ENCODE measurements around the gene SZRD1.

DNA sequence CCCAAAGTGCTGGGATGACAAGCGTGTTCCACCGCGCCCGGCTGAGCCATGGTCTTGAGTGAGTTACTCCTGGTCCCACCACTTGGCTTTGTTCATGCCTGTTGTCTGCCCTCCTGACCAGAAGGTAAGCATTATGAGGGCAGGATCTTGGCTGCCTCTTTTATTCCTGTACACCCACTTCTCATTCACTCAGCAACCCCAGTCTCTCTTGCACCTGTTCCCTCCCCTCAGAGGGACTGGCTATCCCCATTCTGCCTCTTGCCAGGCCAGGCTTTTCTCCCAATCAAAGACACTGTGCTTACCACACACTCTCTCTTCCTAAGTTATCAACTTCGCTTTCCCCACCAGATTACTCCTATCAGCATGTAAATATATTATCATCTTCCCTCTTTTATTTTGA lies 43.8 kb downstream of the SZRD1 start:
- TF ChIP-seq RAD21 (IDR thresholded peaks at IDR 0.05) (no peak), JUND (IDR thresholded peaks at IDR 0.05) (no peak), TAF1 (conservative IDR thresholded peaks at IDR 0.05) (no peak), EGR1 (IDR thresholded peaks at IDR 0.05; ENCODE audit: low read depth in 2 of 2) (no peak), YY1 (IDR thresholded peaks at IDR 0.05) (no peak), NR2F2 (IDR thresholded peaks at IDR 0.05) (no peak), GABPA (IDR thresholded peaks at IDR 0.05 in 1 of 2, conservative IDR thresholded peaks at IDR 0.05 in 1 of 2) (no peak), SP1 (IDR thresholded peaks at IDR 0.05) (no peak), FOXA1 (IDR thresholded peaks at IDR 0.05) (no peak)
- TF ChIP-seq, protein P1, sequence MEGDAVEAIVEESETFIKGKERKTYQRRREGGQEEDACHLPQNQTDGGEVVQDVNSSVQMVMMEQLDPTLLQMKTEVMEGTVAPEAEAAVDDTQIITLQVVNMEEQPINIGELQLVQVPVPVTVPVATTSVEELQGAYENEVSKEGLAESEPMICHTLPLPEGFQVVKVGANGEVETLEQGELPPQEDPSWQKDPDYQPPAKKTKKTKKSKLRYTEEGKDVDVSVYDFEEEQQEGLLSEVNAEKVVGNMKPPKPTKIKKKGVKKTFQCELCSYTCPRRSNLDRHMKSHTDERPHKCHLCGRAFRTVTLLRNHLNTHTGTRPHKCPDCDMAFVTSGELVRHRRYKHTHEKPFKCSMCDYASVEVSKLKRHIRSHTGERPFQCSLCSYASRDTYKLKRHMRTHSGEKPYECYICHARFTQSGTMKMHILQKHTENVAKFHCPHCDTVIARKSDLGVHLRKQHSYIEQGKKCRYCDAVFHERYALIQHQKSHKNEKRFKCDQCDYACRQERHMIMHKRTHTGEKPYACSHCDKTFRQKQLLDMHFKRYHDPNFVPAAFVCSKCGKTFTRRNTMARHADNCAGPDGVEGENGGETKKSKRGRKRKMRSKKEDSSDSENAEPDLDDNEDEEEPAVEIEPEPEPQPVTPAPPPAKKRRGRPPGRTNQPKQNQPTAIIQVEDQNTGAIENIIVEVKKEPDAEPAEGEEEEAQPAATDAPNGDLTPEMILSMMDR (IDR thresholded peaks at IDR 0.05; ENCODE audit: low read depth, low read length, missing input control): no peak
- TF ChIP-seq, protein P2, sequence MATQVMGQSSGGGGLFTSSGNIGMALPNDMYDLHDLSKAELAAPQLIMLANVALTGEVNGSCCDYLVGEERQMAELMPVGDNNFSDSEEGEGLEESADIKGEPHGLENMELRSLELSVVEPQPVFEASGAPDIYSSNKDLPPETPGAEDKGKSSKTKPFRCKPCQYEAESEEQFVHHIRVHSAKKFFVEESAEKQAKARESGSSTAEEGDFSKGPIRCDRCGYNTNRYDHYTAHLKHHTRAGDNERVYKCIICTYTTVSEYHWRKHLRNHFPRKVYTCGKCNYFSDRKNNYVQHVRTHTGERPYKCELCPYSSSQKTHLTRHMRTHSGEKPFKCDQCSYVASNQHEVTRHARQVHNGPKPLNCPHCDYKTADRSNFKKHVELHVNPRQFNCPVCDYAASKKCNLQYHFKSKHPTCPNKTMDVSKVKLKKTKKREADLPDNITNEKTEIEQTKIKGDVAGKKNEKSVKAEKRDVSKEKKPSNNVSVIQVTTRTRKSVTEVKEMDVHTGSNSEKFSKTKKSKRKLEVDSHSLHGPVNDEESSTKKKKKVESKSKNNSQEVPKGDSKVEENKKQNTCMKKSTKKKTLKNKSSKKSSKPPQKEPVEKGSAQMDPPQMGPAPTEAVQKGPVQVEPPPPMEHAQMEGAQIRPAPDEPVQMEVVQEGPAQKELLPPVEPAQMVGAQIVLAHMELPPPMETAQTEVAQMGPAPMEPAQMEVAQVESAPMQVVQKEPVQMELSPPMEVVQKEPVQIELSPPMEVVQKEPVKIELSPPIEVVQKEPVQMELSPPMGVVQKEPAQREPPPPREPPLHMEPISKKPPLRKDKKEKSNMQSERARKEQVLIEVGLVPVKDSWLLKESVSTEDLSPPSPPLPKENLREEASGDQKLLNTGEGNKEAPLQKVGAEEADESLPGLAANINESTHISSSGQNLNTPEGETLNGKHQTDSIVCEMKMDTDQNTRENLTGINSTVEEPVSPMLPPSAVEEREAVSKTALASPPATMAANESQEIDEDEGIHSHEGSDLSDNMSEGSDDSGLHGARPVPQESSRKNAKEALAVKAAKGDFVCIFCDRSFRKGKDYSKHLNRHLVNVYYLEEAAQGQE (IDR thresholded peaks at IDR 0.05): no peak
- TF ChIP-seq, protein P3, sequence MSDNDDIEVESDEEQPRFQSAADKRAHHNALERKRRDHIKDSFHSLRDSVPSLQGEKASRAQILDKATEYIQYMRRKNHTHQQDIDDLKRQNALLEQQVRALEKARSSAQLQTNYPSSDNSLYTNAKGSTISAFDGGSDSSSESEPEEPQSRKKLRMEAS (IDR thresholded peaks at IDR 0.05): no peak
- TF ChIP-seq, protein P4, sequence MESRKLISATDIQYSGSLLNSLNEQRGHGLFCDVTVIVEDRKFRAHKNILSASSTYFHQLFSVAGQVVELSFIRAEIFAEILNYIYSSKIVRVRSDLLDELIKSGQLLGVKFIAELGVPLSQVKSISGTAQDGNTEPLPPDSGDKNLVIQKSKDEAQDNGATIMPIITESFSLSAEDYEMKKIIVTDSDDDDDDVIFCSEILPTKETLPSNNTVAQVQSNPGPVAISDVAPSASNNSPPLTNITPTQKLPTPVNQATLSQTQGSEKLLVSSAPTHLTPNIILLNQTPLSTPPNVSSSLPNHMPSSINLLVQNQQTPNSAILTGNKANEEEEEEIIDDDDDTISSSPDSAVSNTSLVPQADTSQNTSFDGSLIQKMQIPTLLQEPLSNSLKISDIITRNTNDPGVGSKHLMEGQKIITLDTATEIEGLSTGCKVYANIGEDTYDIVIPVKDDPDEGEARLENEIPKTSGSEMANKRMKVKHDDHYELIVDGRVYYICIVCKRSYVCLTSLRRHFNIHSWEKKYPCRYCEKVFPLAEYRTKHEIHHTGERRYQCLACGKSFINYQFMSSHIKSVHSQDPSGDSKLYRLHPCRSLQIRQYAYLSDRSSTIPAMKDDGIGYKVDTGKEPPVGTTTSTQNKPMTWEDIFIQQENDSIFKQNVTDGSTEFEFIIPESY (IDR thresholded peaks at IDR 0.05): no peak

Measured in liver (tissue), 3 donors.